HepG2 (cell line): ENCODE data around the gene TCF12. TPM values are rescaled to one million over a fixed set of nuclear protein-coding genes. Genes with fewer than 3 reads are reported as not detected.

Experiments
- CENPX ChIP-seq: sonication (generic); formaldehyde crosslinking; IDR thresholded peaks from 2 replicates; pipeline ENCODE4 v1.9.0; 2021; ENCODE audit warnings: mild to moderate bottlenecking, missing genetic modification reagents, moderate library complexity
- FOSL1 ChIP-seq: sonication (generic); formaldehyde crosslinking; IDR thresholded peaks from 2 replicates; pipeline ENCODE4 v1.9.0; 2021; ENCODE audit warnings: missing genetic modification reagents, borderline replicate concordance
- FOXM1 ChIP-seq: sonication (generic); formaldehyde crosslinking; IDR thresholded peaks from 2 replicates; pipeline ENCODE4 v1.5.0; 2020; ENCODE audit warnings: missing genetic modification reagents
- FOXP1 ChIP-seq, 2 experiments: fragments of 450-650 bp in 1 of 2; IDR thresholded peaks; 2 replicates each; pipeline ENCODE4 v1.6.1; 2017 to 2018; ENCODE audit warnings: antibody characterized with exemption in 1 of 2
- GABPA ChIP-seq, 2 experiments: IDR thresholded peaks; 2 replicates each; pipeline ENCODE4 v1.6.1; 2011 to 2016; ENCODE audit warnings: low read depth in 2 of 2, low read length in 1 of 2, missing biosample characterization in 1 of 2, missing genetic modification characterization in 1 of 2
- HHEX ChIP-seq: IDR thresholded peaks from 2 replicates; pipeline ENCODE4 v1.6.1; 2016; ENCODE audit warnings: control low read depth
- JUND ChIP-seq: sonication (generic); formaldehyde crosslinking; IDR thresholded peaks from 2 replicates; pipeline ENCODE4 v1.8.0; 2022; ENCODE audit warnings: mild to moderate bottlenecking, missing genetic modification reagents
- KAT8 ChIP-seq: IDR thresholded peaks from 2 replicates; pipeline ENCODE4 v1.6.1; 2016; ENCODE audit warnings: missing genetic modification reagents, missing compliant biosample characterization
- LCORL ChIP-seq, 2 experiments: fragments of 450-650 bp in 1 of 2; sonication (generic) in 1 of 2; formaldehyde crosslinking in 1 of 2; IDR thresholded peaks; 2 replicates each; pipeline versions ENCODE4 v1.5.0 to v1.6.1; 2017 to 2020; ENCODE audit warnings: antibody characterized with exemption in 1 of 2, missing genetic modification reagents in 1 of 2
- NKX3-1 ChIP-seq: sonication (generic); formaldehyde crosslinking; IDR thresholded peaks from 2 replicates; pipeline ENCODE4 v1.5.0; 2020; ENCODE audit warnings: missing genetic modification reagents
- NPAS2 ChIP-seq: sonication (generic); formaldehyde crosslinking; IDR thresholded peaks from 2 replicates; pipeline ENCODE4 v1.8.0; 2022; ENCODE audit warnings: mild to moderate bottlenecking, missing genetic modification reagents, borderline replicate concordance
- RBM22 ChIP-seq: fragments of 200-400 bp; formaldehyde crosslinking; optimal IDR thresholded peaks from 2 replicates; pipeline ENCODE3; 2017; ENCODE audit warnings: mild to moderate bottlenecking, low read length, moderate library complexity
- RORA ChIP-seq: sonication (generic); formaldehyde crosslinking; IDR thresholded peaks from 2 replicates; pipeline ENCODE4 v1.5.0; 2020; ENCODE audit warnings: mild to moderate bottlenecking, missing genetic modification reagents, moderate library complexity
- SALL2 ChIP-seq: sonication (generic); formaldehyde crosslinking; IDR thresholded peaks from 2 replicates; pipeline ENCODE4 v1.8.1; 2023; ENCODE audit warnings: mild to moderate bottlenecking, missing genetic modification reagents, inconsistent platforms
- SAP130 ChIP-seq: IDR thresholded peaks from 2 replicates; pipeline ENCODE4 v1.6.1; 2016; ENCODE audit warnings: low read depth
- SCMH1 ChIP-seq: sonication (generic); formaldehyde crosslinking; IDR thresholded peaks from 2 replicates; pipeline ENCODE4 v1.9.0; 2021; ENCODE audit warnings: missing genetic modification reagents, mild to moderate bottlenecking, borderline replicate concordance
- TCF7L2 ChIP-seq: IDR thresholded peaks from 2 replicates; pipeline ENCODE4 v1.6.1; 2011; ENCODE audit warnings: mild to moderate bottlenecking, low read depth, low read length, moderate library complexity
- WIZ ChIP-seq: sonication (generic); formaldehyde crosslinking; IDR thresholded peaks from 2 replicates; pipeline ENCODE4 v1.5.1; 2020; ENCODE audit warnings: mild to moderate bottlenecking, missing genetic modification reagents
- YEATS4 ChIP-seq: sonication (generic); formaldehyde crosslinking; IDR thresholded peaks from 2 replicates; pipeline ENCODE4 v1.4.0; 2020; ENCODE audit warnings: missing genetic modification reagents, borderline replicate concordance
- ZBTB1 ChIP-seq: sonication (generic); formaldehyde crosslinking; IDR thresholded peaks from 2 replicates; pipeline ENCODE4 v1.4.0; 2020; ENCODE audit warnings: missing genetic modification reagents, borderline replicate concordance
- ZNF12 ChIP-seq: sonication (generic); formaldehyde crosslinking; IDR thresholded peaks from 2 replicates; pipeline ENCODE4 v1.5.0; 2020; ENCODE audit warnings: missing genetic modification reagents
- ZNF136 ChIP-seq: sonication (generic); formaldehyde crosslinking; IDR thresholded peaks from 2 replicates; pipeline ENCODE4 v1.8.1; 2022; ENCODE audit warnings: low read depth, mild to moderate bottlenecking, moderate library complexity, missing genetic modification reagents
- ZNF160 ChIP-seq: sonication (generic); formaldehyde crosslinking; IDR thresholded peaks from 2 replicates; pipeline ENCODE4 v1.8.0; 2022; ENCODE audit warnings: mild to moderate bottlenecking, inconsistent platforms, missing genetic modification reagents
- ZNF296 ChIP-seq: sonication (generic); formaldehyde crosslinking; conservative IDR thresholded peaks from 2 replicates; pipeline ENCODE4 v1.5.0; 2020; ENCODE audit warnings: mild to moderate bottlenecking, missing genetic modification reagents
- ZNF496 ChIP-seq: sonication (generic); formaldehyde crosslinking; IDR thresholded peaks from 2 replicates; pipeline ENCODE4 v1.8.1; 2023; ENCODE audit warnings: mild to moderate bottlenecking, moderate library complexity, missing genetic modification reagents; ENCODE audit not compliant: insufficient replicate concordance
- ZNF75D ChIP-seq: sonication (generic); formaldehyde crosslinking; IDR thresholded peaks from 2 replicates; pipeline ENCODE4 v1.8.1; 2023; ENCODE audit warnings: missing genetic modification reagents, mild to moderate bottlenecking, borderline replicate concordance
- ZNF879 ChIP-seq: sonication (generic); formaldehyde crosslinking; IDR thresholded peaks from 2 replicates; pipeline ENCODE4 v1.8.1; 2023; ENCODE audit warnings: missing genetic modification reagents
- polyA plus RNA-seq, 8 experiments: library from polyadenylated mRNA; depleted of rRNA in 3 of 8; stranded (reverse) in 7 of 8; unstranded in 1 of 8; fragments of >200 nt; fragmentation: Illumina TruSeq in 4 of 8; extraction: Trizol in 4 of 8; gene quantifications; 2 replicates each; pipeline versions ENCODE4 v1.2.1 to v1.2.3, GENCODE V29; 2011 to 2016; ENCODE audit warnings: low read depth in 4 of 8, missing spikeins in 1 of 8, mixed read lengths in 1 of 8; ENCODE audit not compliant: insufficient read depth in 1 of 8
- total RNA-seq, 5 experiments: library from RNA; depleted of rRNA; stranded (reverse); fragments of >200 nt; fragmentation: Illumina TruSeq; extraction: Trizol; gene quantifications; 2 replicates each; pipeline ENCODE4 v1.2.3, GENCODE V29; 2016; ENCODE audit warnings: low read depth in 1 of 5
- TF ChIP-seq, protein P1 (sequence below): sonication (generic); formaldehyde crosslinking; conservative IDR thresholded peaks from 2 replicates; pipeline ENCODE4 v1.4.0; 2020; ENCODE audit warnings: missing genetic modification reagents
- TF ChIP-seq, protein P2 (sequence below): sonication (generic); formaldehyde crosslinking; IDR thresholded peaks from 2 replicates; pipeline ENCODE4 v1.8.1; 2023; ENCODE audit warnings: mild to moderate bottlenecking, moderate library complexity, missing genetic modification reagents
- TF ChIP-seq, protein P3 (sequence below): sonication (generic); formaldehyde crosslinking; IDR thresholded peaks from 2 replicates; pipeline ENCODE4 v1.4.0; 2020; ENCODE audit warnings: mild to moderate bottlenecking, missing genetic modification reagents

TCF12 gene
- total and polyA plus RNA-seq, 2 of the 13 experiments (the other 11 are each of a cell fraction or from before 2014, with no cell fraction given): 48.6 to 51.1 TPM

DNA sequence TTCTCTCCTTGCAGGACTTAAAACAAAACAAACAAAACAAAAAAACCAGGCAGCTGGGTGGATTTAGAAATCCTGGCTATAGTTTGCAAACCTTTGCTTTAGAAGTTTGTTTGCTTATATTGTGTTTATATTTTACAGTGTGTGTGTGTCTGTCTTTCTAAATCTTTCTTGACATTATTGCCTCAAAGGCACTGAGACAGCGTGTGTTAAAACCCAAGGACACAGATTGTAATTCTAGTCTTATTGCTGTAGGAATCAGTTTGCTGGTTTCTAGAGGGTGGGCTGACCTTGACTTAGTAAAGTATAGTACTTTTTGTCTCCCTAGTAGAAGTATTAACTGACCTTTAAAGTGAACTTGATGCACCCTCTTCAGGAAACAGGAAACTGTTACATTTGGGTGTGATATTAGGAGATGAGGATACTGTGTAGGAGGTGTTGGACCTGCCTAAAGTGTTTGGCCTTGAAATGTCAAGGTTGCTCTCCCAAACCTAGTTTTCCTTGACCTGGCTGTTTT lies 71.0 kb downstream of the TCF12 start (continued):
- TF ChIP-seq, protein P1, sequence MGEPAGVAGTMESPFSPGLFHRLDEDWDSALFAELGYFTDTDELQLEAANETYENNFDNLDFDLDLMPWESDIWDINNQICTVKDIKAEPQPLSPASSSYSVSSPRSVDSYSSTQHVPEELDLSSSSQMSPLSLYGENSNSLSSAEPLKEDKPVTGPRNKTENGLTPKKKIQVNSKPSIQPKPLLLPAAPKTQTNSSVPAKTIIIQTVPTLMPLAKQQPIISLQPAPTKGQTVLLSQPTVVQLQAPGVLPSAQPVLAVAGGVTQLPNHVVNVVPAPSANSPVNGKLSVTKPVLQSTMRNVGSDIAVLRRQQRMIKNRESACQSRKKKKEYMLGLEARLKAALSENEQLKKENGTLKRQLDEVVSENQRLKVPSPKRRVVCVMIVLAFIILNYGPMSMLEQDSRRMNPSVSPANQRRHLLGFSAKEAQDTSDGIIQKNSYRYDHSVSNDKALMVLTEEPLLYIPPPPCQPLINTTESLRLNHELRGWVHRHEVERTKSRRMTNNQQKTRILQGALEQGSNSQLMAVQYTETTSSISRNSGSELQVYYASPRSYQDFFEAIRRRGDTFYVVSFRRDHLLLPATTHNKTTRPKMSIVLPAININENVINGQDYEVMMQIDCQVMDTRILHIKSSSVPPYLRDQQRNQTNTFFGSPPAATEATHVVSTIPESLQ: no peak
- TF ChIP-seq, protein P2, sequence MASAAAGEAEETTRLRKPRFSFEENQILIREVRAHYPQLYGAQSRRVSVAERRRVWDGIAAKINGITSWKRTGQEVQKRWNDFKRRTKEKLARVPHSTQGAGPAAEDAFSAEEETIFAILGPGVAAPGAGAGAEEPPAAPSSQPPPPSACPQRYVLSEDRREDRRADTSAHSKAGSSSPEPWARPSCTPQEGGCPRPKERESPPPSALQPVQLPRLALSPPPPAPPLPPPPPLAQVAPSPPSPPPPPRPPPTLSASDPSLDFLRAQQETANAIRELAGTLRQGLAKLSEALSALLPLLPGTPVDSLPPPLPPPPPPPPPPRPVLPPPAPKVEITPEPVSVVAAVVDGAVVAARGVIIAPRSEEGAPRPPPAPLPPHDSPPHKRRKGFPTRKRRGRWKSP: peak; percentile 68; the same call in 1 of the 2 replicates
- TF ChIP-seq SCMH1 (CRISPR knock-in tag): no peak
- no peak for TF ChIP-seq JUND (CRISPR knock-in tag)
- no peak for TF ChIP-seq NPAS2 (CRISPR knock-in tag)
- TF ChIP-seq FOSL1 (CRISPR knock-in tag): no peak
- no peak for TF ChIP-seq ZNF496
- TF ChIP-seq RORA: no peak
- TF ChIP-seq RBM22: peak; percentile 66
- no peak for TF ChIP-seq ZNF136 (CRISPR knock-in tag)
- no peak for TF ChIP-seq WIZ (CRISPR knock-in tag)
- 0 out of 2 replicates have a peak, but pooled peaks have one; percentile 41 for TF ChIP-seq ZNF12 (CRISPR knock-in tag)
- TF ChIP-seq NKX3-1: no peak
- TF ChIP-seq CENPX (CRISPR knock-in tag): no peak
- TF ChIP-seq SAP130 (CRISPR knock-in tag): peak; percentile 51
- TF ChIP-seq ZNF296 (CRISPR knock-in tag): no peak
- 0 out of 2 replicates have a peak, but pooled peaks have one; percentile 30 for TF ChIP-seq KAT8
- TF ChIP-seq ZNF75D (CRISPR knock-in tag): no peak
- no peak for TF ChIP-seq TCF7L2
- no peak for TF ChIP-seq FOXP1 (IDR thresholded peaks at IDR 0.05)
- peak; percentile 74 for TF ChIP-seq FOXP1 (CRISPR knock-in tag; IDR thresholded peaks at IDR 0.05)
- TF ChIP-seq FOXM1 (CRISPR knock-in tag): no peak
- no peak for TF ChIP-seq GABPA (IDR thresholded peaks at IDR 0.05; ENCODE audit: low read depth, low read length)
- peak; percentile 33; the same call in 1 of the 2 replicates for TF ChIP-seq GABPA (CRISPR knock-in tag; IDR thresholded peaks at IDR 0.05; ENCODE audit: low read depth)
- TF ChIP-seq LCORL (IDR thresholded peaks at IDR 0.05): no peak
- peak; percentile 60; the same call in 1 of the 2 replicates for TF ChIP-seq LCORL (CRISPR knock-in tag; IDR thresholded peaks at IDR 0.05)
- TF ChIP-seq ZNF879 (CRISPR knock-in tag): no peak
- TF ChIP-seq ZNF160: no peak
- TF ChIP-seq YEATS4 (CRISPR knock-in tag): no peak
- no peak for TF ChIP-seq ZBTB1 (CRISPR knock-in tag)
- TF ChIP-seq, protein P3, sequence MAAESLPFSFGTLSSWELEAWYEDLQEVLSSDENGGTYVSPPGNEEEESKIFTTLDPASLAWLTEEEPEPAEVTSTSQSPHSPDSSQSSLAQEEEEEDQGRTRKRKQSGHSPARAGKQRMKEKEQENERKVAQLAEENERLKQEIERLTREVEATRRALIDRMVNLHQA (CRISPR knock-in tag): no peak
- TF ChIP-seq SALL2 (CRISPR knock-in tag): no peak
- no peak for TF ChIP-seq HHEX
